Uterus (tissue), 4 donors: ENCODE data around the gene USP32. TPM values are rescaled to one million over a fixed set of nuclear protein-coding genes. Genes with fewer than 3 reads are reported as not detected.

ENCODE experiments used
- DNase-seq, 2 donors: peaks; one replicate each; pipeline ENCODE4 v3.0.0-alpha.2; 2019 to 2020
- H3K27ac ChIP-seq, 2 donors: fragments of 200-600 bp; sonication (generic); 1 replicate in 1 of 2; 2 replicates in 1 of 2; pipeline ENCODE4 v1.5.1; 2016 to 2018
- H3K27me3 ChIP-seq, 2 donors: fragments of 200-600 bp; sonication (generic); one replicate each; pipeline ENCODE4 v1.5.1; 2018 to 2019; ENCODE audit warnings: control low read depth in 1 of 2
- H3K36me3 ChIP-seq, 2 donors: fragments of 200-600 bp; sonication (generic); one replicate each; pipeline ENCODE4 v1.5.1; 2019; ENCODE audit warnings: control low read depth in 1 of 2
- H3K4me1 ChIP-seq, 2 donors: fragments of 200-600 bp; sonication (generic); one replicate each; pipeline ENCODE4 v1.5.1; 2018 to 2019; ENCODE audit warnings: control low read depth in 1 of 2
- H3K4me3 ChIP-seq, 2 donors: fragments of 200-600 bp; sonication (generic); 1 replicate in 1 of 2; 2 replicates in 1 of 2; pipeline ENCODE4 v1.5.1; 2018 to 2019; ENCODE audit warnings: mild to moderate bottlenecking in 1 of 2
- H3K9me3 ChIP-seq, 2 donors: fragments of 200-600 bp; sonication (generic); one replicate each; pipeline ENCODE4 v1.5.1; 2019; ENCODE audit warnings: control low read depth in 1 of 2
- POLR2A ChIP-seq, 2 donors: fragments of 450-650 bp; IDR thresholded peaks; one replicate each; pipeline ENCODE4 v1.6.1; 2016; ENCODE audit warnings: antibody characterized with exemption in 2 of 2, mild to moderate bottlenecking in 1 of 2, moderate library complexity in 1 of 2
- intact Hi-C: fragments of 100-400 bp; cut with DNase I; formaldehyde crosslinking; loops from one replicate; pipeline ENCODE4 v1.15.1; 2023; ENCODE audit warnings: low total_unique reads
- total RNA-seq, 4 donors: library from RNA; depleted of rRNA in 3 of 4; stranded (reverse); fragments of >200 nt in 3 of 4; gene quantifications; one replicate each; pipeline versions ENCODE4 v1.1.0 to v1.2.4, GENCODE V29; 2014 to 2023
- TF ChIP-seq, protein P1 (sequence below), 4 experiments: fragments of 200-600 bp in 2 of 4; fragments of 450-650 bp in 2 of 4; sonication (generic) in 2 of 4; IDR thresholded peaks; one replicate each; pipeline ENCODE4 v1.5.1; 2016 to 2019; ENCODE audit warnings: antibody characterized with exemption in 4 of 4, mild to moderate bottlenecking in 2 of 4, moderate library complexity in 1 of 4
- donor health status: DM: yes; HTN: yes; CAD: no.

The USP32 gene
- total RNA-seq, 4 donors from 2014 or later: 28.4 to 54.1 (median 43.1) TPM

DNA sequence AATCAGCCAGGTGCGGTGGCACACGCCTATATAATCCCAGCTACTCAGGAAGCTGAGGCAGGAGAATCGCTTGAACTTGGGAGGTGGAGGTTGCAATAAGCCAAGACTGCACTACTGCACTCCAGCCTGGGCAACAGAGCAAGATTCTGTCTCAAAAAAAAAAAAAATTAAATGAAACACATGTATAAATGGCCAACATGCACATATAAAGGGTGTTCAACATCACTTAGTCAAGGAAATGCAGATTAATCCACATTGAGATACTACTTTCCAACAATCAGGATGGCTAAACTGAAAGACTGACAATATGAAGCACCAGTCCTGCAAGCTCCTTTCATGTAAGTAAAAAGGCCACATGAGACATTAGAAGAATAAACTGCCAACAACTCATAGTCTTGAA, 20.5 kb downstream of the USP32 start:
- no peak for DNase-seq
- Histone ChIP-seq H3K36me3 (no peaks in the 10 kb centered on the region), H3K9me3 (no peaks in the 10 kb centered on the region), H3K4me1 (no peaks in the 10 kb centered on the region), H3K27me3 (no peaks in the 10 kb centered on the region), H3K27ac (no peak overlapping the region), H3K4me3 (no peak overlapping the region)
- no peak for TF ChIP-seq POLR2A (IDR thresholded peaks at IDR 0.05)
- TF ChIP-seq, protein P1, sequence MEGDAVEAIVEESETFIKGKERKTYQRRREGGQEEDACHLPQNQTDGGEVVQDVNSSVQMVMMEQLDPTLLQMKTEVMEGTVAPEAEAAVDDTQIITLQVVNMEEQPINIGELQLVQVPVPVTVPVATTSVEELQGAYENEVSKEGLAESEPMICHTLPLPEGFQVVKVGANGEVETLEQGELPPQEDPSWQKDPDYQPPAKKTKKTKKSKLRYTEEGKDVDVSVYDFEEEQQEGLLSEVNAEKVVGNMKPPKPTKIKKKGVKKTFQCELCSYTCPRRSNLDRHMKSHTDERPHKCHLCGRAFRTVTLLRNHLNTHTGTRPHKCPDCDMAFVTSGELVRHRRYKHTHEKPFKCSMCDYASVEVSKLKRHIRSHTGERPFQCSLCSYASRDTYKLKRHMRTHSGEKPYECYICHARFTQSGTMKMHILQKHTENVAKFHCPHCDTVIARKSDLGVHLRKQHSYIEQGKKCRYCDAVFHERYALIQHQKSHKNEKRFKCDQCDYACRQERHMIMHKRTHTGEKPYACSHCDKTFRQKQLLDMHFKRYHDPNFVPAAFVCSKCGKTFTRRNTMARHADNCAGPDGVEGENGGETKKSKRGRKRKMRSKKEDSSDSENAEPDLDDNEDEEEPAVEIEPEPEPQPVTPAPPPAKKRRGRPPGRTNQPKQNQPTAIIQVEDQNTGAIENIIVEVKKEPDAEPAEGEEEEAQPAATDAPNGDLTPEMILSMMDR (IDR thresholded peaks at IDR 0.05): no peak
- intact Hi-C loops: no loop called here

DNA sequence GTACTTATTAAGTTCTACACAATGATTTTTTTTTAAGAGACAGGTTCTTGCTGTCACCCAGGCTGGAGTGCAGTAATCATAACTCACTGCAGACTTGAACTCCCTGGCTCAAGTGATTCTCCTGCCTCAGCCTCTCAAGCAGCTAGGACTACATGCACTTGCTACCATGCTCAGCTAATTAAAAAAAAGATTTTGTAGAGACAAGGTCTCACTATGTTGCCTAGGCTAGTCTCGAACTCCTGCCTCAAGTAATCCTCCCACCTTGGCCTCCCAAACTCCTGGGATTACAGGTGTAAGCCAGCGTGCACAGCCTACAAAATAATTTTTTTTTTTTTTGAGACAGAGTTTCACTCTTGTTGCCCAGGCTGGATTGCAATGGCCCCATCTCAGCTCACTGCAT, 22.2 kb downstream of the USP32 start:
- no peaks in the 10 kb centered on the region for H3K9me3 ChIP-seq
- no peaks in the 10 kb centered on the region for H3K27me3 ChIP-seq
- no peaks in the 10 kb centered on the region for H3K4me1 ChIP-seq
- H3K4me3 ChIP-seq: no peak overlapping the region
- no peaks in the 10 kb centered on the region for H3K36me3 ChIP-seq
- no peak for DNase-seq
- no peak overlapping the region for H3K27ac ChIP-seq
- TF ChIP-seq POLR2A (IDR thresholded peaks at IDR 0.05): no peak
- TF ChIP-seq, protein P1 (IDR thresholded peaks at IDR 0.05): no peak
- intact Hi-C loops: no loop called here

DNA sequence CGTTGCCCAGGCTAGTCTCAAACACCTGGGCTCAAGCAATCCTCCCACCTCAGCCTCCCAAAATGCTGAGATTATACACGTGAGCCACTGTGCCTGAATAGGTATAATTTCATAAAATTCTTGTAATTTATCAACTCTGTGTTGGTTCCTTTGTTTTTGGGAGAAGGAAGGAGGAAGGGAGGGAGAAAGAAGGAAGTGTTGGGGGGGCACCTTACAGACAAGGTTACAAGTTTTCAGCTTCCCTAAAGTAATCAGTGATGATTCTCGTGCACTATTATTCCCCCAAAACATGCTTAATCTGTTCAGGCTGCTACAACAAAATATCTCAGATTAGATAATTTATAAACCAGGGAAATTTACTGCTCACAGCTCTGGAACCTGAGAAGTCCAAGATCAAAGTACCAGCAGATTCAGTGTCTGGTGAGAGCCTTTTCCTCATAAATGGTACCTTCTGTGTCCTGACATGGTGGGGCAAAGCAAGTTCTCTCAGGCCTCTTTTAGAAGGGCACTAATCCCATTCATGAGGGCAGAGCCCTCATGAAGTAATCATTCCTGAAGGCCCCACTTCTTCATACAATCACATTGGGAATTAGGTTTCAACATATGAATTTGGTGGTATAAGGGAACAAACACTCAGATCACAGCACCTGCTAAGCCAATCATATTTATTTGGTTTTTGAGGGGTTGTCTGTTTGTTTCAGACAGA, 28.1 kb downstream of the USP32 start:
- no peaks in the 10 kb centered on the region for H3K9me3 ChIP-seq
- DNase-seq: no peak
- H3K4me1 ChIP-seq: no peaks in the 10 kb centered on the region
- H3K36me3 ChIP-seq: no peaks in the 10 kb centered on the region
- no peak overlapping the region for H3K27ac ChIP-seq
- no peak overlapping the region for H3K4me3 ChIP-seq
- TF ChIP-seq, protein P1 (IDR thresholded peaks at IDR 0.05): no peak
- no peak for TF ChIP-seq POLR2A (IDR thresholded peaks at IDR 0.05)
- intact Hi-C loops: no loop called here
- no peaks in the 10 kb centered on the region for H3K27me3 ChIP-seq

DNA sequence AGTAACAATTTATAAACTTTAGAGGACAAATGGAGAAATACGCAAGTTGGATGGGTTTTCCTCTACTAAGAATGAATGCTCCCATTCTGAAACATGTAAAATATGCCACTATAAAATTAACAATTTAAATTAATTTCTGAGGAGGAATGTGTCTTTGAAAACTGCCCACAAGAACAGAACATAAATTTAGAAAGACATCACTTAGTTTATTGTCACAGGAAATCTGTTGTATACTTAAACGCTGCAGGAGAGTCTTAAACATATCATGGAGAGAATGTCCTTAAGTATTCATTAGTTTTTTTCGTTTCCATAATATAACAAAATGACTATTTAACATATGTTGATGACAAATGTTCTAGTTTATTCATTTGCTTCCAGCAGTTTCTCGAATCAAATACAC, 29.6 kb downstream of the USP32 start:
- no peaks in the 10 kb centered on the region for H3K9me3 ChIP-seq
- H3K36me3 ChIP-seq: no peaks in the 10 kb centered on the region
- DNase-seq: no peak
- TF ChIP-seq, protein P1 (IDR thresholded peaks at IDR 0.05): no peak
- no peak for TF ChIP-seq POLR2A (IDR thresholded peaks at IDR 0.05)
- no peak overlapping the region for H3K27ac ChIP-seq
- no peaks in the 10 kb centered on the region for H3K27me3 ChIP-seq
- no peaks in the 10 kb centered on the region for H3K4me1 ChIP-seq
- no peak overlapping the region for H3K4me3 ChIP-seq
- intact Hi-C loops: no loop called here

DNA sequence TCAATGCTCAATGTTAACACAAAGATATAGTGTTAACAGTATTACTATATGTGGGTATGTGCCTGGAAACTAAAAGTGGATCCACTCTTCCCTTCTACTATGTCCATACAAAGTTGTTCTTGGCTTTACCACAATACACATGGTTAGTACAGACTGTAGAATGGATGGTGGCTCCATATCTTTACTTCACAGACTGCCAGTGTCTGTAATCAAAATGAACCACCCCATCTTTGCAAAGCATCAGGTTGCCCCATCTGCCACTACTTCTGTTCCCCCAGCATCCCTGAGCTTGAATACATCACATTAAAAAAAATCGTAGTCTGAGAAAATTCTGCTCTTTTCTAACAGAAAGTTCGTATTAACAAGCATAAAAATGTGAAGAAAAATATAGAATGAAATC, 30.0 kb downstream of the USP32 start:
- Histone ChIP-seq H3K4me1 (no peaks in the 10 kb centered on the region), H3K9me3 (no peaks in the 10 kb centered on the region), H3K4me3 (no peak overlapping the region), H3K36me3 (no peaks in the 10 kb centered on the region), H3K27ac (no peak overlapping the region), H3K27me3 (no peaks in the 10 kb centered on the region)
- TF ChIP-seq, protein P1 (IDR thresholded peaks at IDR 0.05): no peak
- no peak for TF ChIP-seq POLR2A (IDR thresholded peaks at IDR 0.05)
- DNase-seq: no peak
- intact Hi-C loops: no loop called here
